ENCODE measurements around the gene AUTS2.

Gene AUTS2

GRCh38 chr7:69879989-69880388 lies 281.7 kb downstream of the AUTS2 start:
- in situ Hi-C loops (cut with MboI; ENCODE audit: low sequenced_read_pairs): no loop called here

DNA sequence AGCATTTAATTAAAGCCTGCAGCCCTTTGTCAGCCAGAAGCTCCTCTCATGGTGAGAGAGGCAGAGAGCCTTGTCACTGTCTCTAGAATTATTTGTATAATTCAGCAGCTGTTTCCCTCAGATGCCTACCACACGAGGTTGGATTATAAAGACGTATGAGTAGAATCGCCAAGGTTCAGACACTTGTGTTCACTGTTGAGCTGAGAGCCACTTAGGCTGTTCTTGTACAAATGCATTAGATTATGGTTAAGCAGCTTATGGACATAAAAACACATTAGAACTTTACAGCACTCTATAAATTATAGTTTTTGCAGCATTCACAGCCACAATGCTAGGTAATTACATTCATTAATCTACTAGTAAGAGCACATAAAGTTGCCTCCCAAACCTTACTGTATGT lies 282.6 kb downstream of the AUTS2 start:
- in situ Hi-C loops (cut with MboI; ENCODE audit: low sequenced_read_pairs): no loop called here

- in situ Hi-C loops (cut with MboI; ENCODE audit: low sequenced_read_pairs): no loop called here
Measured at GRCh38 chr7:69882269-69882668, 284.0 kb downstream of the AUTS2 start.

GRCh38 chr7:69883399-69883891 lies 285.2 kb downstream of the AUTS2 start:
- in situ Hi-C loops (cut with MboI; ENCODE audit: low sequenced_read_pairs): no loop called here

GRCh38 chr7:69885431-69885830 lies 287.2 kb downstream of the AUTS2 start:
- in situ Hi-C loops (cut with MboI; ENCODE audit: low sequenced_read_pairs): no loop called here

DNA sequence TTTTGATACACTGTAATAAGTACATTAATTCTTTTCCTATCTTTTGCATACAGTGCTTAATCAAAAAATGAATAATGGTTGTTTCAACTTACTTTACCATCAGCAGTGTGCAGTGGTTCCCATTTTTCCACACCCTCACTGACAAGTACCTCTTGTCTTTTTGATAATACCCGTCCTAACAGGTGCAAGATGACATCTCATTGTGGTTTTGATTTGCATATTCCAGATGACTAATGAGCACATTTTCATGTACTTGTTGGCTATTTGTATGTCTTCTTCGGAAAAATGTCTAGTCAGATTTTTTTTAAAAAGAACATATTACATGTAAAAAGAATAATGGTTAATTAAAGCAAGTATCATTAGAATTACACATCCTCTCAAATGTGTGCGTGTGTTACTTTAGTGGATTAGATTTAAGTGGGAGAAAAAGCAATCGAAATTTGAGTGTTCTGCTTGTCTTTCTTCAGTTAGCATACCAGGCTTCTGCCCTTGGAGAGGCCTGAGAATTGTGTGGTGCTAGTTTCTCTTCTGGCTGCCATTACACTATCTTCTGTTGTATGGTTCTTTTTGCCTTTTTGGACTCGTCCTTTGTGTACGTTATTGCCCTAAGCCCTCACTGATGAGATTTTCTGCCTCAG lies 291.2 kb downstream of the AUTS2 start:
- in situ Hi-C loops (cut with MboI; ENCODE audit: low sequenced_read_pairs): no loop called here

DNA sequence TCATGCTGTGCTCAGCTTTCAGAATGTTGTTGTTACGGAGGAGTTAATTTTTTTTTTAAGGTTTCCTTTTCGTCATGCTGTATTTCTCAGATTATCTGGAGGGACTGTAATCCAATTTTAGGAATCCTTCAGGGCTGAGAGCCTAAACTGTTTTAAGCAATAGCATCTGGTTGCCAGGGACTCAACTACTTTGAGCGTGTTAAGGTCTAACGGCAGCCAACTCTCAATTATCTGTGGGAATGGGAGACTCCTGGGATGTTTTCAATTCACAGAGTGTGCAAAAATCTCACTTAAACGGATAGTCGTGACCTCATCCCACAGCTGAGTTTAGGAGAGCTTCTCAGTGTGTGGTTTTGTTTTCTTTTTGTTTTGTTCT lies 291.7 kb downstream of the AUTS2 start:
- in situ Hi-C loops (cut with MboI; ENCODE audit: low sequenced_read_pairs): no loop called here

DNA sequence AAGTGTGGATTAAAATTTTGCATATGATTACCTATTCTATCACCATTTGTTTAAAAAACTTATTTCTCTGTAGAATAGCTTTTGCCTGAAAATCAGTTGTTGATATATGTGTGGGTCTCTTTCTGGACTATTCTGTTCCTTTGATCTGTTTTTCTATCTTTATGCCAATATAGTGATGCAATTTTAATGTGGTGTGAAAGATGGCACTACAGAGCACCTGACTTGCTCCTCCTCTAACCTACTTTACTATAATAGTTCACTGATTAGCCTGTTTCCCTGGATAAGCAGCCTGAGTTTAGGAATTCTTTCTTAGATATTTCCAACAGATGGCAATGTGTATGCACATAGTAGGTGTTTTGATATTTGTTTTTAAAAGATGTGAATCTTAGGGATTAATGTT lies 294.5 kb downstream of the AUTS2 start:
- in situ Hi-C loops (cut with MboI; ENCODE audit: low sequenced_read_pairs): no loop called here

DNA sequence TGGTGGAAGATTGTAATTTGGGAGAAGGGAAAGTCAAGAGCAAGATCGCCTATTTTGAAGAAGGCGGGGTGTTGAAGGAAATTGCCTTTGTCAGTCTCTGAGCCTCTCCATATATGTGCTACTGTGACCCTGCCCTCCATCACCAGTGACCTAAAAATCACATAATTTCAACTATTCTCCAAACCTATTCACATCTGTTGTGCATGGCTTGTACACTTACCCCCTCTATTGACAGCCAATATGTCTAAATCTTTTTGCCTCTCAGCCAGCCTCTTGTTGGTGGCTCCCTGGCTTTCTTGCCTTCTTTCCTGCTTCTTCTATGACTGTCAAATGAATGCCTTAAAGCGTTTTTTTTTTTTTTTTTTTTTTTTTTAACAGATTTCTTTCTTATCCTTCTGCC lies 295.6 kb downstream of the AUTS2 start:
- in situ Hi-C loops (cut with MboI; ENCODE audit: low sequenced_read_pairs): no loop called here

- in situ Hi-C loops (cut with MboI; ENCODE audit: low sequenced_read_pairs): no loop called here
Measured at GRCh38 chr7:69895446-69895845, 297.2 kb downstream of the AUTS2 start.

DNA sequence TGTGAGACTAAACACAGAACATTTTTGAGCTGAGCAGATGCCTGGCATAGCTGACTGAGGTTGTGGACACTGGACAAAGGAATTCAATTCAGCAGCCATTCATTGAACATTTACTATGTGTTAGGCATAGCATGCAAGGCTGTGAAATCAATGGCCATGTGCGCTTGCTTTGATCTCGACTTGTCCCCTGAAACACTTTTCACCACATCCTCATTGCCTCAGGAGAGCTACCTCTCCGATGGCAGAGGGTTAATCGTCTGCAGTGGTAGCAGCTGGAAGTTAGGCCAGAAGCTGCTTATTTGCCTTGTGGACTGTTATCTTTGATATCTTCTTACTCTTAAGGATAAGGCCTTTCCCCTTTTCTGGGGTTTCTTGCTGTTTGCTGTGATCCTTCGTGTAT lies 297.8 kb downstream of the AUTS2 start:
- in situ Hi-C loops (cut with MboI; ENCODE audit: low sequenced_read_pairs): no loop called here

GRCh38 chr7:69898189-69898588 lies 299.9 kb downstream of the AUTS2 start:
- in situ Hi-C loops (cut with MboI; ENCODE audit: low sequenced_read_pairs): no loop called here

DNA sequence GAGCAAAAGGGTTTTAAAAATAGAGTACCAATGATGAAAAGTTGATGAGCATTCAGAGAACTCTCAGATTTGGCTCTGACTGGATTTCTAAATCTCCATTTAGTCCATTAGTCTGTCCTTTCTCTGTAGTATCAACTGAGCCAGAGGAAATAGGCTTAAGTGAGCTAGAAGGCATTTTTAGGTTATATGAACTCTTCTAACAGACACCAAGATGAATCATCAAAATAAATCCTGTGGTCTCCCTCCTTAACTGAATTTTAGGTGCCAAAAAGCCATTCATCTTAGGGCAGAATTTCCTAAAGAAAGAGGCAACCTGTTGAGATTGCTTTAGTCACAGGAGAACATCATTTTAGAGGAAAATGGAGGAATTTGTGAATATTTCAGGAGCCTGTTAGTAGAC lies 305.1 kb downstream of the AUTS2 start:
- in situ Hi-C loops (cut with MboI; ENCODE audit: low sequenced_read_pairs): no loop called here

DNA sequence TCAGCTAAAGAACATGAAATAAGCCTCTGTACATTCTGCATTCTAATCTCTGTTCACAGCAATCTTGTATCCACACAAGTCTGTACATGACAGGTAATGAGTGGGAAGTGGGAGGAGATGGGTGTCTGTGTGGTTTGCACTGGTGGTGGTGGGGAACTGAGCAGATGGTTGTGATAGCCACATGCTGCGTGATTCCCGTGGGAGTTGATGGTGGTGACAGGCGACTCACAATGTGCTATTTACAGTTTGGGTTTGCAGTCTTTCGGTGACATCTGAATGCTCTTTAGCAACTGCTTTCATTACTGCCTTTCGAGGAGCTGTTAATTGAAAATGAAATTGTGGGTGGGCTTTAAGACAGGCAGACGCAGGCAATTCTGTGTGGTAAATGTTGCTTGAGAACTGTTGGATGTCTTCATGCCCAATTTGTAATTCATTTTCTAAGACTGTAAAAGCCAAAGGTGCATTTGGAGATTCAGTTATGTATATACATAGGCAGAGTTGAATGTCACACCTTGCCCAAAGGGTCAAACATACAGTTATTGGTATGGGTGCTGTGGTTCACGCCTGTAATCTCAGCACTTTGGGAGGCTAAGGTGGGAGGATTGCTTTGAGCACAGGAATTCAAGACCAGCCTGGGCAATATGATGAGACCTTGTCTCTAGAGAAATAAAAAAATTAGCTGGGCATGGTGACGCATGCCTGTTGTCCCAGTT lies 308.2 kb downstream of the AUTS2 start:
- in situ Hi-C loops (cut with MboI; ENCODE audit: low sequenced_read_pairs): no loop called here

- in situ Hi-C loops (cut with MboI; ENCODE audit: low sequenced_read_pairs): no loop called here
Measured at GRCh38 chr7:69907720-69908119, 309.4 kb downstream of the AUTS2 start.

- in situ Hi-C loops (cut with MboI; ENCODE audit: low sequenced_read_pairs): no loop called here
Measured at GRCh38 chr7:69908454-69908853, 310.2 kb downstream of the AUTS2 start.

DNA sequence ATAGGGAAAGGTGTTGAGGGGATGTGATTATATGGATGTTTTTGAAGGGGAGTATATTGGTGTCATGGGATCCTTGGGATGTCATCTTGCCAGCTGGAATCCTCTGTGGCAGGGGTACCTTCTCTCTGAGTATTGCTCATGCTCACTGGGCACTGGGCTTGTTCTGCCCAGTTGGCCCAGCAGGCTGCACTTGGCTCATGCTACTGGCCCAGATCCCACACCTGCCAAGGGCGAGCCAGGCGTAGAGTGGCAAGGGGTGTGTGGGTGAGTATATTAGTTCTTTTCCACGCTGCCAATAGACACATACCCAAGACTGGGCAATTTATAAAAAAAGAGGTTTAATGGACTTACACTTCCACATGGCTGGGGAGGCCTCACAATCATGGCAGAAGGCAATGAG lies 311.9 kb downstream of the AUTS2 start:
- in situ Hi-C loops (cut with MboI; ENCODE audit: low sequenced_read_pairs): no loop called here

DNA sequence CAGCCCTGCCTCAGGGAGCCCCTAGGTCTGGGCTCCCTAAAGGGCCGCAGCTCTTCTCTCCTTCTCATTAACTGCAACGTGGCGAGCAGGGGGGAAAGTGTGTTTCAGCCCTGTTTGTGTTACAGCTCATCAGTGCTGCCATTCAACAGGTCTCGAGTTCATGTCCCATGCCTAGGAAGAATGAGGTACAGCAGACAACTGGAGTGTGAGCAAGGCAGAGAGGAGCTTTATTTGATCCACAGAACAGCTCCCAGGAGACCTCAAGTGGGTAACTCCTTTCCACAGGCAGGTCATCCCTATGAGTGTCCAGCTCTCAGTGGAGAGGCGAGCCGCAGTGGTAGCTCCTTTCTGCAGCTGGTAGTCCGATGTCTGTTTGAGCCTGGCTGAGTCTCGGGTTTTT lies 313.1 kb downstream of the AUTS2 start:
- in situ Hi-C loops (cut with MboI; ENCODE audit: low sequenced_read_pairs): no loop called here

GRCh38 chr7:69912141-69912540 lies 313.9 kb downstream of the AUTS2 start:
- in situ Hi-C loops (cut with MboI; ENCODE audit: low sequenced_read_pairs): no loop called here

- in situ Hi-C loops (cut with MboI; ENCODE audit: low sequenced_read_pairs): no loop called here
Measured at GRCh38 chr7:69912846-69913245, 314.6 kb downstream of the AUTS2 start.

- in situ Hi-C loops (cut with MboI; ENCODE audit: low sequenced_read_pairs): no loop called here
Measured at GRCh38 chr7:69919426-69920111, 321.3 kb downstream of the AUTS2 start.

GRCh38 chr7:69920797-69921196 lies 322.5 kb downstream of the AUTS2 start:
- in situ Hi-C loops (cut with MboI; ENCODE audit: low sequenced_read_pairs): no loop called here

All from hTERT RPE-1 (cell line).